HPDE6-E6E7 (cell line): Measurements from ENCODE around the gene CDKN1B.
"Not testable (repeated sequence)": the region's sequence is repeated elsewhere in the genome, so short reads cannot be mapped to it uniquely, and the experiment has no call there.

ENCODE experiments used
- DNase-seq: peaks from one replicate; pipeline ENCODE4 v3.0.0; 2011; ENCODE audit warnings: missing footprints; ENCODE audit errors: extremely low spot score

Gene CDKN1B

GRCh38 chr12:12724421-12725085 is 7.4 kb downstream of the CDKN1B start:
- no peak for DNase-seq

- DNase-seq = peak; percentile 90
Observed at GRCh38 chr12:12725086-12725955, 8.2 kb downstream of the CDKN1B start.

GRCh38 chr12:12725956-12726554 is 8.9 kb downstream of the CDKN1B start:
- DNase-seq = no peak

DNA sequence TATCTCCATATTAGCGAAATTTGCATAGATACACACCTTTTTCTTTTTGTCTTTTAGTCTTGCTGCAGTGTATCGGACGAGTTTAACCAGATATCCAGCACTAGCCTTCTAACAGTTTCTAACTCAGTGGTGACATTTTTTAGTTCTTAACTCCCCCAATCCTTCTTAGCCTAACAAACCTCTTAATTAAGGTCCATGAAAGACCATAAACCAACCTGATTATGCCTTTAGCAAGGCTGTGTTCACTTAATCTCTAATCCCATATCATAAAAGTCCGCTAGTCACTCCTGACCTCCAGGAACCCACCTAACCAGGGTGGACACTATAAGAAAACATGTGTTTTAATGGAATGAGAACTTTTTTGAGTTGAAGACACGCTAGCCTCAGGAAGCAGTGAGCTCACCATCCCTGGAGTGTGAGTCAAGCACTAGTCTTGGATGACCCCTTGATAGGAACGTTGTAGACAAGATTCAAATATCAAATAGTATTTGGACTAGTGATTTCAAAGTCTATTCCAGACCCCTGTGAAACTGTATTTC is 9.5 kb downstream of the CDKN1B start:
- no peak for DNase-seq

DNA sequence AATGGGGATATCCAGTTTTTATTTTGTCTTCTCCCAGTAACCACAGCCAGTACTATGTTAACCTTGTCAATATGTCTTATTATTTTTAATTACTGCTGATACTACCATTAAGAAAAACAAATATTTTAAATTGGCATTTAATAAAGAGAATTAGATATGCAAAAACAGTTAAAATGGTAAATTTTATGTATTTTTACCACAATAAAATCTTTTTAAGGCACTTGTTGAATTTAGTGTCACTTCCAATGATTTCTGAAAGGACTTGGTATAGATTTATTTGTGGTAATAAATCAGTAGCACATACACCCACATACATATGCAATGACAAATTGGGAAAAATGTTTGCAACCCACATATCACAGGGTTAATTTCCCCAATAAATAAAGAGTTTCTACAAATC is 14.0 kb downstream of the CDKN1B start:
- no peak for DNase-seq

DNA sequence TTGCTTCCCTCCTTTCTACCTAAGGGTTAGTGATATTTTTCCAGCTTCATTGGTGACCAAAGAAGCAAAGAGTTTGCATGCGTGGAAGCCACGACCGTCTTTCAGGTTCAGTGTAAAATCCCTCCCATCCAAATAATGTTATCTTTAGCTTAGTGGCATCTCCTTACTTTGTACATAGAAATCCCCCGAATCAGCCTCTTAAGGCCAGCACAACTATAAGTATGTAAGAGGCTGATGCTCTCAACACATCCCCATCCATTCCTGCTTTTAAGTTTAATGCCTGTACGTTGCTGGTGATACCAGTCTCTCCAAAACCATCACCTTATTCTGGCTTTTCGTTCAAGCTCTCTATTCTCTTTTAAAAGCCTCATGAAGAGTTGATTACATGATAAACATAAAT is 14.6 kb downstream of the CDKN1B start:
- no peak for DNase-seq

GRCh38 chr12:12733118-12733517 is 15.9 kb downstream of the CDKN1B start:
- no peak for DNase-seq

GRCh38 chr12:12734054-12734453 is 16.9 kb downstream of the CDKN1B start:
- no peak for DNase-seq

- no peak for DNase-seq
Observed at GRCh38 chr12:12734561-12735071, 17.4 kb downstream of the CDKN1B start.

- DNase-seq = no peak
Observed at GRCh38 chr12:12735301-12735700, 18.1 kb downstream of the CDKN1B start.

DNA sequence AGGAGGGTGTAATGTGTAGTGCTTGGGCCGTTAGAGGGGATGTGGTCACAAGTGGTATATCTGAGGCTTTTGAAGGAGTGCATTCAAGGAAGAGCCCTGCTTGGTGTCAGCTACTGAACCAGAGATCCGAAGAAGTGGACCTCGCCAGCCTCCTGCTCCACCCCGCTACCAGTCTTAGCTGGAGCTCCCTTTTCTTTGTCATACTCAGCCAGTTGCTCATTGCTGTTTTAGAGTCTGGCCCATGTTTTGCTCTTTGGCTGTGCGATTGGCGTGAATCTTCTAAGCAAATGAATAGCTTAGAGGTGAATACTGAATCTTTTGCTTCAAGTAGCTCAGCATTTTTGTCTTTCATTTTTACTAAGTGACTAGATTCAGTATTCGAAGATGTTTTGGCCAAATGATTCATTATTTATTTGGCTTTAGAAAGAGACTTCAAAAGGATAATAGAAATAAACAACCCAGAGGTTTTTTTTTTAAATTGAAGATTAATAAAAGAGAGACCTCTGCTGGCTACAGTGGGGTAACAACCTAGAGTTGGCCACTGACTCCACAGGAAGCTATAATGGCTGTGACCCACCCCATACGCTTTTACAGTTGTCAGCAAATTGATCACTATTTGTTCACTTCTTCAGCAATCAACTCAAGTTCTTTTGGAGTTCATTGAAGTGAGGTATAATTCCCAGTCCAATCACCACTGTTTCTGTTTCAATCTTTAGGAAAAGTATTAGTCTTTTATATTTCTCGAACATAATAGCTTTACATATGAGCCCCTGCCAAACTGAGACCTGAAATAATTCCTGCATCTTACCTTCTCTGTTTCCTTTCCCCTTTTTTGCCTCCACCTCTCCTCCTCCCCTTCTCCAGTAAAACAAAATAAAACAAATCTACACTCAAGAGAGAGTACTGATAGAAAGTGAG is 19.9 kb downstream of the CDKN1B start:
- DNase-seq = peak; percentile 59

GRCh38 chr12:12738152-12738551 is 21.0 kb downstream of the CDKN1B start:
- DNase-seq = not testable (repeated sequence)

- no peak for DNase-seq
Observed at GRCh38 chr12:12741660-12742059, 24.5 kb downstream of the CDKN1B start.

GRCh38 chr12:12744546-12745305 is 27.6 kb downstream of the CDKN1B start:
- DNase-seq = no peak

DNA sequence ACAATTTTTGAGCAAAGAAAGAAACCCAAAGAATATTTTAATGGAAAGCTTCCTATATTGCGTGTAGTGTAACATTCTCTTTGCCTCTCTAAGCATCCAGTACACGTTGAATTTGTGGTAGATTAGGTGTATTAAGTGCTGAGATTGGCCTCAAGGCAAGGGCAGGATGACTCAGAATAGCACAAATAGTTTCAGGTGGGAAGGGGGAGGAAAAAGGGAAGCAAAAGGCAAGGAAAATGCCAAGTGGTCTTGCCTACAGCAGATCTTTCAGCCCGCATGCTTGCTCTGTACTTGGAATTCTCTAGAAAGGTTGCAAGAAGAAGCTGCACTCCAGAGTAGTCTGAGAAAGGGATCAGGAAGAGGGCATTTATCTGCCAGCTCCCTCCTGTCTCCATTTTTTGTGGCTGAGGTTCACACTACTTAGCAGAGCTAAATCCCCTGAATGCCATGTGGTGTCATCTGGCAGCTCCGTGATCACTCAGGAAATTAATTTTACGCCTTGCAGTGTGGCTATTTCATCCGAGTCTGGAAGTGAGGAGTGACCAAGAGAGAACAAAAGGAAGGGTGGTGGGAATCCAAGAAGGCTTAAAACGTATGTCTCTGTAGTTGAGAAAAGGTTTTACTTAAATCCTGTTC is 28.5 kb downstream of the CDKN1B start:
- no peak for DNase-seq

- DNase-seq = no peak
Observed at GRCh38 chr12:12747278-12747677, 30.1 kb downstream of the CDKN1B start.

GRCh38 chr12:12748044-12748443 is 30.9 kb downstream of the CDKN1B start:
- no peak for DNase-seq

DNA sequence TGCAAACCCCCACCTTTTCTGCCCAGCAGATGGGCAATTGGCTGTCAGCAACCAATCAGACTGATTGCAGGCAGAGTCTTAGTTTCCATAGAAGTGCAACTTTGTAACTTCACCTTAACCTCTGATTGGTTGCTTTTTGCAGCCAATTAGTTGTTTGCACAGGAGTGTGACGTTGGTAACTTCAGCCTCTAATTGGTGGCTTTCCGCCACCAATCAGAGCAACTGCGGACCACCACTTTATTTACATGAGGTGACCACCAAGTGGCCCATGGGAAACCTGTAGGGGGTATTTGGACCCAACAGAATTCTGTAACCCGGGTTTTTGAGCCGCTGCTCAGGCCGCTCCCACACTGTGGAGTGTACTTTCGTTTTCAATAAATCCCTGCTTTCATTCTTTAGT is 32.3 kb downstream of the CDKN1B start:
- DNase-seq = no peak

GRCh38 chr12:12755923-12756322 is 38.8 kb downstream of the CDKN1B start:
- no peak for DNase-seq

DNA sequence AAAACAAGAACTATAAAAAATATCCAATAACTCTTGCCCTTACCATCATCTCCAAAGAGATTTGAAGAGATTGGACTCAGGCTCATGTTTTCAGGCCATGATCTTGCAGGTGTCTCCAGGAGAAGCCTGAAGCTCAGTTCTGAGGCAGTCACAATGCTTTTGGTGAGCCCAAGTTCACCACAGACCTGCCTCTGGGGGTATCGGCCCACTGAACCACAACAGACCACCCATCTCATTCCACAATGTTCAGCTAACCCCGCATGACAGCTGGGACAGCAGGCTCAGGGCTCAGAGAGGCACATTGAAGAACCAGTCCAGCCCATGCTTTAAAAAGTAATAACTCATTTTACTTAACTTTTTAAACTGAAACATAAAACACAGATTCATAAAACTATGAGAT is 40.0 kb downstream of the CDKN1B start:
- DNase-seq = no peak
